ENCODE results near the gene KCNE4. TPM values are rescaled to one million over a fixed set of nuclear protein-coding genes. Genes with fewer than 3 reads are reported as not detected.

Gene KCNE4
- total RNA-seq: 0.14 and 1.2 TPM in 2 replicates

- no peak for DNase-seq
Observed at GRCh38 chr2:223051693-223052289, at the start of gene KCNE4. KCNE4 (plus strand) TSS chr2:223052190; CDS start chr2:223052831, 641 bp downstream.

GRCh38 chr2:223003191-223003590 is 48.8 kb upstream of the KCNE4 start:
- no peak for DNase-seq

- DNase-seq: no peak
Observed at GRCh38 chr2:223005496-223005895, 46.5 kb upstream of the KCNE4 start.

- no peak for DNase-seq
Observed at GRCh38 chr2:223007531-223007930, 44.5 kb upstream of the KCNE4 start.

- DNase-seq: no peak
Observed at GRCh38 chr2:223008162-223008561, 43.8 kb upstream of the KCNE4 start.

- no peak for DNase-seq
Observed at GRCh38 chr2:223008956-223009355, 43.0 kb upstream of the KCNE4 start.

- DNase-seq: no peak
Observed at GRCh38 chr2:223010641-223011040, 41.3 kb upstream of the KCNE4 start.

GRCh38 chr2:223012291-223012690 is 39.7 kb upstream of the KCNE4 start:
- no peak for DNase-seq

GRCh38 chr2:223019390-223019930 is 32.5 kb upstream of the KCNE4 start:
- DNase-seq: peak; percentile 15

- no peak for DNase-seq
Observed at GRCh38 chr2:223019987-223020717, 31.8 kb upstream of the KCNE4 start.

- no peak for DNase-seq
Observed at GRCh38 chr2:223020971-223021675, 30.9 kb upstream of the KCNE4 start.

- DNase-seq: peak; percentile 77
Observed at GRCh38 chr2:223026357-223027110, 25.5 kb upstream of the KCNE4 start.

GRCh38 chr2:223027442-223027841 is 24.5 kb upstream of the KCNE4 start:
- peak; percentile 59 for DNase-seq

- DNase-seq: no peak
Observed at GRCh38 chr2:223029287-223029686, 22.7 kb upstream of the KCNE4 start.

GRCh38 chr2:223032187-223033142 is 19.5 kb upstream of the KCNE4 start:
- no peak for DNase-seq

- DNase-seq: no peak
Observed at GRCh38 chr2:223034221-223034975, 17.6 kb upstream of the KCNE4 start.

GRCh38 chr2:223036790-223037444 is 15.1 kb upstream of the KCNE4 start:
- DNase-seq: no peak

- no peak for DNase-seq
Observed at GRCh38 chr2:223037445-223037800, 14.6 kb upstream of the KCNE4 start.

- no peak for DNase-seq
Observed at GRCh38 chr2:223039618-223040017, 12.4 kb upstream of the KCNE4 start.

GRCh38 chr2:223040527-223040926 is 11.5 kb upstream of the KCNE4 start:
- no peak for DNase-seq
